A673 (cell line): Measurements from ENCODE around the gene ANAPC16. TPM values are rescaled to one million over a fixed set of nuclear protein-coding genes. Genes with fewer than 3 reads are reported as not detected.

Source experiments
- BruUV-seq: library from RNA; stranded (reverse); fragments of 400-500 nt; replicated peaks from 2 replicates; lab custom pipeline; 2021; lab: Mats Ljungman, UMichigan
- CTCF ChIA-PET: fragments of 300-600 bp; sonication (Branson Sonifier 250); formaldehyde crosslinking; loops from one replicate; lab custom pipeline; 2022; ENCODE audit warnings: antibody characterized with exemption; lab: Charles Lee
- POLR2A ChIA-PET: fragments of 300-600 bp; sonication (Branson Sonifier 250); formaldehyde crosslinking; loops from one replicate; lab custom pipeline; 2022; ENCODE audit warnings: antibody characterized with exemption; ENCODE audit not compliant: low non-redundant PET; lab: Charles Lee
- DNase-seq: peaks from one replicate; pipeline ENCODE4 v3.0.0-alpha.2; 2015; ENCODE audit warnings: low spot score
- H3K27ac ChIP-seq: fragments of 200-600 bp; sonication (generic); 2 replicates; pipeline ENCODE4 v1.5.1; 2016; ENCODE audit warnings: mixed run types, low read depth, mild to moderate bottlenecking, mixed read lengths, antibody characterized with exemption, low read length; ENCODE audit not compliant: poor library complexity, severe bottlenecking
- H3K27me3 ChIP-seq: fragments of 200-600 bp; sonication (generic); replicated peaks from 2 replicates; pipeline ENCODE4 v1.6.1; 2017; ENCODE audit warnings: mixed run types, low read depth, mild to moderate bottlenecking, mixed read lengths, antibody characterized with exemption, low read length; ENCODE audit not compliant: insufficient read depth, poor library complexity
- H3K36me3 ChIP-seq: fragments of 200-600 bp; sonication (generic); 2 replicates; pipeline ENCODE4 v1.6.1; 2016; ENCODE audit warnings: mixed run types, mild to moderate bottlenecking, mixed read lengths, antibody characterized with exemption, low read length; ENCODE audit not compliant: insufficient read depth, poor library complexity, severe bottlenecking
- H3K4me1 ChIP-seq: fragments of 200-600 bp; sonication (generic); 2 replicates; pipeline ENCODE4 v1.6.1; 2017; ENCODE audit warnings: mixed run types, mild to moderate bottlenecking, mixed read lengths, antibody characterized with exemption, low read length; ENCODE audit not compliant: insufficient read depth, poor library complexity, severe bottlenecking
- H3K4me3 ChIP-seq: fragments of 200-600 bp; sonication (generic); 2 replicates; pipeline ENCODE4 v1.5.1; 2016; ENCODE audit warnings: low read depth, mixed run types, mild to moderate bottlenecking, mixed read lengths, low read length; ENCODE audit not compliant: poor library complexity, severe bottlenecking
- H3K9me3 ChIP-seq: fragments of 200-600 bp; sonication (generic); 2 replicates; pipeline ENCODE4 v1.6.1; 2016; ENCODE audit warnings: mixed run types, low read depth, mild to moderate bottlenecking, mixed read lengths, antibody characterized with exemption, low read length; ENCODE audit not compliant: poor library complexity, severe bottlenecking
- CTCF ChIP-seq: fragments of 300-800, 200-600 bp; sonication (generic); conservative IDR thresholded peaks from 2 replicates; pipeline ENCODE4 v1.5.1; 2017; ENCODE audit warnings: low read depth, mild to moderate bottlenecking, antibody characterized with exemption, low read length, moderate library complexity, mixed read lengths
- EZH2 ChIP-seq: fragments of 200-600 bp; sonication (generic); IDR thresholded peaks from 2 replicates; pipeline ENCODE4 v1.6.1; 2017; ENCODE audit warnings: borderline replicate concordance, low read depth, mild to moderate bottlenecking, mixed read lengths, antibody characterized with exemption, low read length; ENCODE audit not compliant: poor library complexity, severe bottlenecking
- intact Hi-C: fragments of 100-400 bp; cut with micrococcal nuclease; formaldehyde crosslinking; loops from one replicate; pipeline ENCODE4 v1.10.0; 2022; ENCODE audit not compliant: unreplicated experiment
- total RNA-seq: library from RNA; stranded (reverse); gene quantifications from 2 replicates; pipeline ENCODE4 v1.2.3, GENCODE V29; 2021

ANAPC16 gene
- total RNA-seq, 1 experiment from 2014 or later = 57.6 TPM

DNA sequence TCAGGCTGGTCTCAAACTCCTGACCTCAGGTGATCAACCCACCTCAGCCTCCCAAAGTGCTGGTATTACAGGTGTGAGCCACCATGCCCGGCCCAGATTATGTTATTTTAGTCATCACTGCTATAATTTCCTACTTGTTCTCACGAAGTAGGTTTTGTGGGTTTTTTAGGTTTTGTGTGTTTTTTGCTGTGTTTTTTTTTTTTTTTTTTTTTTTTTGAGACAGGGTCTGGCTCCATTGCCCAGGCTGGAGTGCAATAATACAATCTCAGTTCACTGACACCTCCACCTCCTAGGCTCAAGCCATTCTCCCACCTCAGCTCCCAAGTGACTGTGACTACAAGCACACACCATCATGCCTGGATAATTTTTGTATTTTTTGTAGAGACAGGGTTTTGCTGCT is 20.9 kb upstream of the ANAPC16 start:
- no peaks in the 10 kb centered on the region for H3K9me3 ChIP-seq
- TF ChIP-seq CTCF (no peak), EZH2 (no peak)
- POLR2A ChIA-PET = no interaction called here
- H3K4me3 ChIP-seq = no peak overlapping the region
- BruUV-seq = no TSS peak
- H3K27ac ChIP-seq = no peak overlapping the region
- no peaks in the 10 kb centered on the region for H3K4me1 ChIP-seq
- DNase-seq = no peak
- no peaks in the 10 kb centered on the region for H3K27me3 ChIP-seq
- intact Hi-C loops = no loop called here
- no peaks in the 10 kb centered on the region for H3K36me3 ChIP-seq
- CTCF ChIA-PET = no interaction called here

DNA sequence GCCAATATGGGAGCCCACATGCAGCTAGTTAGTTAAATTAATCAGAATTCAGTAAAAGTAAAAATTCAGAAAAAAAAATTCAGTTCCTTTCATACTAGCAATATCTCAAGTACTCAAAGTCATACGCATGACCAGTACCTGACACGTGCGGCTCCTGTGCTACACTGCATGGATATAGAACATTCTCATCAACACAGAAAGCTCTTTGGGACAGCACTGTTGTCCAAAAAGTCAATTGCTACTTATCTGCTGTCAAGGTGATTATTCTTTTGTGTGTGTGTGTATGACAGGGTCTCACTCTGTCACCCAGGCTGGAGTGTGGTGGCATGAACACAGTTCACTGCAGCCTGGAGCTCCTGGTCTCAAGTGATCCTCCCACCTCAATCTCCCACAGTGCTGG is 14.9 kb upstream of the ANAPC16 start:
- peaks cover 13% of the 10 kb centered on the region for H3K36me3 ChIP-seq
- no peak overlapping the region for H3K27ac ChIP-seq
- POLR2A ChIA-PET = no interaction called here
- H3K4me1 ChIP-seq = no peaks in the 10 kb centered on the region
- BruUV-seq = no TSS peak
- no peaks in the 10 kb centered on the region for H3K27me3 ChIP-seq
- TF ChIP-seq CTCF (no peak), EZH2 (no peak)
- no peak overlapping the region for H3K4me3 ChIP-seq
- intact Hi-C loops = no loop called here
- DNase-seq = no peak
- H3K9me3 ChIP-seq = no peaks in the 10 kb centered on the region
- CTCF ChIA-PET = no interaction called here

- Histone ChIP-seq H3K9me3 (no peaks in the 10 kb centered on the region), H3K27me3 (no peaks in the 10 kb centered on the region), H3K4me3 (no peak overlapping the region), H3K27ac (no peak overlapping the region), H3K4me1 (no peaks in the 10 kb centered on the region), H3K36me3 (peaks cover 13% of the 10 kb centered on the region)
- intact Hi-C loops = no loop called here
- BruUV-seq = no TSS peak
- ChIA-PET POLR2A (no interaction called here), CTCF (no interaction called here)
- TF ChIP-seq EZH2 = no peak
- no peak for TF ChIP-seq CTCF
- no peak for DNase-seq
Observed at GRCh38 chr10:72201293-72201692, 14.5 kb upstream of the ANAPC16 start.
